ENCODE data around the gene ERN1.

ERN1 gene

GRCh38 chr17:64154717-64155116, 24.8 kb upstream of the ERN1 start:
- Histone ChIP-seq H3K4me2 (ENCODE audit: insufficient read depth, low read length) (no peak overlapping the region), H3K9me3 (ENCODE audit: insufficient read depth, low read length, severe bottlenecking) (no peaks in the 10 kb centered on the region), H3K27me3 (ENCODE audit: insufficient read depth, low read length, poor library complexity) (no peaks in the 10 kb centered on the region), H4K20me1 (ENCODE audit: insufficient read depth, low read length) (no peaks in the 10 kb centered on the region), H3K4me3 (ENCODE audit: low read depth in 1 of 2, low read length in 2 of 2) (no peak overlapping the region), H3K27ac (ENCODE audit: low read length) (no peak overlapping the region), H3K36me3 (ENCODE audit: insufficient read depth, low read length) (peaks cover 23% of the 10 kb centered on the region), H3K4me1 (ENCODE audit: insufficient read depth, low read length) (no peaks in the 10 kb centered on the region), H2AFZ (ENCODE audit: low read depth, low read length) (no peak overlapping the region), H3K9ac (ENCODE audit: low read depth, low read length) (no peak overlapping the region), H3K79me2 (ENCODE audit: insufficient read depth, low read length) (no peaks in the 10 kb centered on the region)
- ATAC-seq (ENCODE audit: insufficient read depth, low read depth) (no peak), DNase-seq (no peak)
- TF ChIP-seq EZH2 (IDR thresholded peaks at IDR 0.05; ENCODE audit: borderline replicate concordance, low read depth, low read length, severe bottlenecking) (no peak), CTCF (IDR thresholded peaks at IDR 0.05; ENCODE audit: borderline replicate concordance, extremely low read depth, low read length, poor library complexity, severe bottlenecking) (no peak)

- no peaks in the 10 kb centered on the region for H3K4me1 ChIP-seq (ENCODE audit: insufficient read depth, low read length)
- ATAC-seq (ENCODE audit: insufficient read depth, low read depth) (no peak), DNase-seq (no peak)
- H3K9ac ChIP-seq (ENCODE audit: low read depth, low read length), result no peak overlapping the region
- H2AFZ ChIP-seq (ENCODE audit: low read depth, low read length), result no peak overlapping the region
- H3K4me3 ChIP-seq (ENCODE audit: low read depth in 1 of 2, low read length in 2 of 2), result no peak overlapping the region
- no peaks in the 10 kb centered on the region for H3K9me3 ChIP-seq (ENCODE audit: insufficient read depth, low read length, severe bottlenecking)
- no peak for TF ChIP-seq CTCF (IDR thresholded peaks at IDR 0.05; ENCODE audit: borderline replicate concordance, extremely low read depth, low read length, poor library complexity, severe bottlenecking)
- peaks cover 23% of the 10 kb centered on the region for H3K36me3 ChIP-seq (ENCODE audit: insufficient read depth, low read length)
- H3K4me2 ChIP-seq (ENCODE audit: insufficient read depth, low read length), result no peak overlapping the region
- H3K27ac ChIP-seq (ENCODE audit: low read length), result no peak overlapping the region
- no peaks in the 10 kb centered on the region for H3K27me3 ChIP-seq (ENCODE audit: insufficient read depth, low read length, poor library complexity)
- no peaks in the 10 kb centered on the region for H4K20me1 ChIP-seq (ENCODE audit: insufficient read depth, low read length)
- no peaks in the 10 kb centered on the region for H3K79me2 ChIP-seq (ENCODE audit: insufficient read depth, low read length)
These were observed 24.4 kb upstream of the ERN1 start for GRCh38 chr17:64154313-64154695.

- Histone ChIP-seq H3K36me3 (ENCODE audit: insufficient read depth, low read length) (peaks cover 25% of the 10 kb centered on the region), H3K4me3 (ENCODE audit: low read depth in 1 of 2, low read length in 2 of 2) (no peak overlapping the region), H2AFZ (ENCODE audit: low read depth, low read length) (no peak overlapping the region), H3K27ac (ENCODE audit: low read length) (no peak overlapping the region), H3K4me2 (ENCODE audit: insufficient read depth, low read length) (no peak overlapping the region), H3K79me2 (ENCODE audit: insufficient read depth, low read length) (no peaks in the 10 kb centered on the region), H3K9me3 (ENCODE audit: insufficient read depth, low read length, severe bottlenecking) (no peaks in the 10 kb centered on the region), H3K9ac (ENCODE audit: low read depth, low read length) (no peak overlapping the region), H3K4me1 (ENCODE audit: insufficient read depth, low read length) (no peaks in the 10 kb centered on the region), H3K27me3 (ENCODE audit: insufficient read depth, low read length, poor library complexity) (no peaks in the 10 kb centered on the region), H4K20me1 (ENCODE audit: insufficient read depth, low read length) (no peaks in the 10 kb centered on the region)
- ATAC-seq (ENCODE audit: insufficient read depth, low read depth) (no peak), DNase-seq (no peak)
- no peak for TF ChIP-seq CTCF (IDR thresholded peaks at IDR 0.05; ENCODE audit: borderline replicate concordance, extremely low read depth, low read length, poor library complexity, severe bottlenecking)
These were observed 23.8 kb upstream of the ERN1 start for GRCh38 chr17:64153565-64154312.

All from DND-41 (cell line).